Lower lobe of right lung (tissue), 2 donors: ENCODE data around the gene LDHD. TPM values are rescaled to one million over a fixed set of nuclear protein-coding genes. Genes with fewer than 3 reads are reported as not detected.
A peak's percentile ranks its signal among the peaks of the same experiment; 100 is the strongest.

Experiments used
- ATAC-seq, 2 donors: fragments of 200-7000 bp; cut with Tn5 transposase; one replicate each; pipeline ENCODE4 v1.9.1; 2020 to 2022; ENCODE audit warnings: mild to moderate bottlenecking in 2 of 2, moderate library complexity in 2 of 2
- DNase-seq: peaks from one replicate; pipeline ENCODE4 v3.0.0-alpha.2; 2020
- H3K27ac ChIP-seq: fragments of 200-600 bp; one replicate; pipeline ENCODE4 v1.8.0; 2022
- H3K27me3 ChIP-seq: fragments of 200-600 bp; one replicate; pipeline ENCODE4 v1.8.0; 2022; ENCODE audit warnings: low read depth
- H3K36me3 ChIP-seq: fragments of 200-600 bp; one replicate; pipeline ENCODE4 v1.8.0; 2022; ENCODE audit warnings: mild to moderate bottlenecking
- H3K4me1 ChIP-seq: fragments of 200-600 bp; one replicate; pipeline ENCODE4 v1.8.0; 2022
- H3K4me3 ChIP-seq: fragments of 200-600 bp; one replicate; pipeline ENCODE4 v1.8.0; 2022; ENCODE audit warnings: mild to moderate bottlenecking
- H3K9me3 ChIP-seq: fragments of 200-600 bp; one replicate; pipeline ENCODE4 v1.8.0; 2022
- CTCF ChIP-seq: fragments of 200-600 bp; IDR thresholded peaks from one replicate; pipeline ENCODE4 v1.8.0; 2022; ENCODE audit warnings: antibody characterized with exemption, mild to moderate bottlenecking
- intact Hi-C: fragments of 100-400 bp; cut with DNase I; formaldehyde crosslinking; loops from one replicate; pipeline ENCODE4 v1.11.0; 2022
- total RNA-seq: library from RNA; stranded (reverse); fragmentation: NEBNext Ultra II Directional; extraction: Animal tissue kit (Norgen Biotek cat#: 25700); gene quantifications from one replicate; pipeline ENCODE4 v1.2.1, GENCODE V29; 2021
- donor health status: DM: no; HTN: yes; CAD: no; lungs with severe emphysema.

Gene LDHD
- total RNA-seq, 1 donor from 2014 or later = 13.2 TPM

GRCh38 chr16:75110637-75111513 is 5.7 kb downstream of the LDHD start:
- peak; percentile 84 to 87 for ATAC-seq
- peak overlapping the region; percentile 74 for H3K27ac ChIP-seq
- peak; percentile 91 for DNase-seq
- TF ChIP-seq CTCF = peak; percentile 93
- H3K4me3 ChIP-seq = peak overlapping the region; percentile 24
- intact Hi-C loops = loop anchor here (5.0 kb wide), 1 partner anchor 114 kb away; the partner anchor contains the start of gene ZNRF1
- H3K9me3 ChIP-seq = no peaks in the 10 kb centered on the region
- peaks cover 75% of the 10 kb centered on the region for H3K4me1 ChIP-seq
- H3K27me3 ChIP-seq = no peaks in the 10 kb centered on the region
- H3K36me3 ChIP-seq = no peaks in the 10 kb centered on the region

- Histone ChIP-seq H3K4me1 (peaks cover 78% of the 10 kb centered on the region), H3K27me3 (no peaks in the 10 kb centered on the region), H3K27ac (peak overlapping the region; percentile 74), H3K4me3 (no peak overlapping the region), H3K9me3 (no peaks in the 10 kb centered on the region), H3K36me3 (no peaks in the 10 kb centered on the region)
- DNase-seq (no peak), ATAC-seq (no peak)
- intact Hi-C loops = loop anchor here (5.0 kb wide), 1 partner anchor 112 kb away; the partner anchor contains the start of gene ZNRF1
- TF ChIP-seq CTCF = no peak
These were observed 6.8 kb downstream of the LDHD start for GRCh38 chr16:75109732-75110243.

GRCh38 chr16:75108792-75109731 is 7.5 kb downstream of the LDHD start:
- Histone ChIP-seq H3K27ac (peak overlapping the region; percentile 74), H3K4me1 (peaks cover 83% of the 10 kb centered on the region)

GRCh38 chr16:75107505-75107904 is 9.1 kb downstream of the LDHD start:
- intact Hi-C loops = no loop called here
- H3K36me3 ChIP-seq = no peaks in the 10 kb centered on the region
- ATAC-seq (no peak), DNase-seq (no peak)
- peaks cover 78% of the 10 kb centered on the region for H3K4me1 ChIP-seq
- no peak for TF ChIP-seq CTCF
- H3K4me3 ChIP-seq = no peak overlapping the region
- H3K9me3 ChIP-seq = no peaks in the 10 kb centered on the region
- no peaks in the 10 kb centered on the region for H3K27me3 ChIP-seq
- peak overlapping the region; percentile 46 for H3K27ac ChIP-seq

More at GRCh38 chr16:75108792-75109731, 7.5 kb downstream of the LDHD start:
- DNase-seq (peak; percentile 92), ATAC-seq (peak; percentile 71 to 80)
- intact Hi-C loops = no loop called here
- TF ChIP-seq CTCF = no peak
- H3K27me3 ChIP-seq = no peaks in the 10 kb centered on the region
- no peaks in the 10 kb centered on the region for H3K36me3 ChIP-seq
- H3K4me3 ChIP-seq = no peak overlapping the region
- H3K9me3 ChIP-seq = no peaks in the 10 kb centered on the region
